ENCODE measurements around the gene KCNMA1.

DNA sequence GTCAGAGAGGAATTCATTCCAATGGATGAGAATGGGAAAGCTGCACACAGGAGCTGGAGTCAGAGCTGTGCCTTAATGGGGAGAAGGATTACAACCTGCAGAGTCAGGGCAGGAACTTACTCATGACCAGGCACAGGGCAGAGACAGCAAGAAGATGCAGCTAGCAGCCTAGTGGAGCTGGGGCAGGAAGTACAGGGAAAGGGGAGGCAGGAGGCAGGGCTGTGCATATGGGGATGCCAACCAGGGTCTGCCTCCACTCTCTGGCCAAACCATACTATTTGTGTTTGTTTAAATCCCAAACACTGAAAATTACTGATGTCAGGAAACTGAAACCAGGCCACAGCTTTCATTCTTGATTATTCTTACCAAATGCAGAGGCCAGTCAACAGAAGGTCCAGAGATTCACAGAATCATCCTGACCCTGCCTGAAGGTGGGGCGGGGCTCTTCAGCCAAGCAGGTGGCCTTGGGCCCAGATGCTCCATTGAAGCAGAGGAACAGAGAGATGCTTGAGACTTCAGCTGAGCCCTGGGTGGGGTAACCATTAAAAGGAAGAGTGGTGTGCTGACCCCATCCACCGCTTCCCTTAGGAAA lies 461.9 kb downstream of the KCNMA1 start:
- no peak for TF ChIP-seq EZH2 (IDR thresholded peaks at IDR 0.05; ENCODE audit: low read depth)
- TF ChIP-seq, protein P1, sequence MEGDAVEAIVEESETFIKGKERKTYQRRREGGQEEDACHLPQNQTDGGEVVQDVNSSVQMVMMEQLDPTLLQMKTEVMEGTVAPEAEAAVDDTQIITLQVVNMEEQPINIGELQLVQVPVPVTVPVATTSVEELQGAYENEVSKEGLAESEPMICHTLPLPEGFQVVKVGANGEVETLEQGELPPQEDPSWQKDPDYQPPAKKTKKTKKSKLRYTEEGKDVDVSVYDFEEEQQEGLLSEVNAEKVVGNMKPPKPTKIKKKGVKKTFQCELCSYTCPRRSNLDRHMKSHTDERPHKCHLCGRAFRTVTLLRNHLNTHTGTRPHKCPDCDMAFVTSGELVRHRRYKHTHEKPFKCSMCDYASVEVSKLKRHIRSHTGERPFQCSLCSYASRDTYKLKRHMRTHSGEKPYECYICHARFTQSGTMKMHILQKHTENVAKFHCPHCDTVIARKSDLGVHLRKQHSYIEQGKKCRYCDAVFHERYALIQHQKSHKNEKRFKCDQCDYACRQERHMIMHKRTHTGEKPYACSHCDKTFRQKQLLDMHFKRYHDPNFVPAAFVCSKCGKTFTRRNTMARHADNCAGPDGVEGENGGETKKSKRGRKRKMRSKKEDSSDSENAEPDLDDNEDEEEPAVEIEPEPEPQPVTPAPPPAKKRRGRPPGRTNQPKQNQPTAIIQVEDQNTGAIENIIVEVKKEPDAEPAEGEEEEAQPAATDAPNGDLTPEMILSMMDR (conservative IDR thresholded peaks at IDR 0.05) = no peak

All from PC-9 (cell line).